ENCODE results near the gene ANO2.

The ANO2 gene

DNA sequence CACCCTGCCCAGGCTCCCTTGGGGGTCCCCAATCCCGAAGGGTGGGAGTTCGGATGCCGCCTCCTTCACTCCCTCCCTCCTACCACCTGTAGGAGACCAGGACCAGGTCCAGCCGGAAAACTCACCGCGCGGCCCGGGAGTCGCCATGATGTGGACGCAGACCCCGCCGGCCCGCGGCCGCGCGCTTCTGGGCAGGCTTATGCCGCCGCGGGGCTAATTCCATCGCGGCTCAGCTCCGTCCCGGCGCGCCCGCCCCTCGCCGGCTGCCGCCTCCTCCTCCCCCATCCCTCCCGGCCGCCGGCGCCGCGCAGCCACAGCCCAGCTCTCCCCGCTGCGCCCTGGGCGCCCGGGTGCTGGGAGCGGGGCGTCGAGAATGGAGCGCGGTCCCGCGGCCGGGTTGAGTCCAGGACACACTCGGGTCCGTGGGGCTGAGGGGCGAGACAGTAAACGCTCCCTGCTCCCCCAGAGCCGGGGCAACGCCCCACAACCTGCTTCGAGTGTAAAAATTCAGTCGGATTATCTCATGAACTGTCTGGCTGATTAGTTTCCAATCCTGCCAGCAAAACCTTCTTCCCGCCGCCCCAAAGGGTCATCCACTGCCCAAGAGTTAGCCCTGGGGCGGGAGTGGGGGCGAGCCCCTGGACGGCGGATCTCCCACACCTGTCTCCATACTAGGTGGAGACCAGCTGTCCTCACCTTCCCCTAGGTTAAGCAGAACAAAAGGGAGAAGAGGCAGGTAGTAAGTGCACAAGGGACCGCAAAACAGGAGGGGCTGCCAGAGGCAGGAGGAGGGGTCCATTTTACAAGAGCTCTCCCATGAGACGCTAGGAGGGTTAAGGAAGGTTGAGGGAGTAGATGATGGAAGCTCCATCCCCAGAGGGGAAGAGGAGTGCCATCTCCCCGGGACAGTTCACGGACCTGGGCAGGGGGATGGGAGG, at the start of gene ANO2:
ANO2 (minus strand) TSS at position 189 of the 938 bp plus-strand sequence; CDS start at position 147, 42 bp downstream.
- no peak for DNase-seq

DNA sequence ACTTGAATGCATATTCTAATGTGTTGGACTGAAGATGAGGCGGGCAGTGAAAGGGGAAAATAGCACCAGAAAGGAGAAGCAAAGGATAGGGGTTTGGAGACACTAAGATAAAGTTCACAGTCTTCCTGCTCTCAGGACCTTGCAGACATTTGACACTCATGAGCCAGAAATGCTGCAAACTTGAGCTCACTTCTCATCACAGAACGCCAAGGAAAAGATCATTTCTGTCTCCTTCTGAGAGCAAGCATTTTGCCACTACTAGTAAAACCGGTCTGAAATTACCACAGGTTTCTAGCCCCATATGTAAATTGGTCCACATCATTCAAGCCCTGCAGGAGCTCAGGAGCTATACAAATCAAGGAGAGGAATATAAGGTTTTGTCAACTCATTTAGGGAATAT, 44.6 kb upstream of the ANO2 start:
- DNase-seq: no peak

DNA sequence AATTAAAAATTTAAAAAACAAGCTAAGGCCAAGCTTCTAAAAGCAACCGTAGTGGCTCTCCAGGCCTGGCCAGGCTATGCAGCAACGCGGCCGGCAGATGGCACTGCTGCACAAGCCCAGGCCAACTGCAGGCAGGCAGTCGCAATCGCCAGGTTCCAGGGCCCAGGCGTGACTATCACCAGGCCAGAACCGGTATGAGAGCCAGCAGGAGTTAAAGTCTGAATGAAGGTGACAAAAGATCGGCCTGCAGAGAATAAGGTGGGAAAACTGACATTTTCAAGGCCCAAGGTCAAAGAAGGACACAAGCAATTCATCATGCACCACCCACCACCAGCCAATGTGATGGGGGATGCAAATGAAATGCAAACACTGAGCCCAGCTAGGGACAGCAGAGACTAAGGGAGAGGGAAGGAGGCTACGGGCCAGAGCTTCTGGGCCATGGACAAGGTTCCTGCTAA, 43.6 kb upstream of the ANO2 start:
- peak; percentile 76 for DNase-seq

- no peak for DNase-seq
Measured at GRCh38 chr12:5988088-5988487, 43.0 kb upstream of the ANO2 start.

DNA sequence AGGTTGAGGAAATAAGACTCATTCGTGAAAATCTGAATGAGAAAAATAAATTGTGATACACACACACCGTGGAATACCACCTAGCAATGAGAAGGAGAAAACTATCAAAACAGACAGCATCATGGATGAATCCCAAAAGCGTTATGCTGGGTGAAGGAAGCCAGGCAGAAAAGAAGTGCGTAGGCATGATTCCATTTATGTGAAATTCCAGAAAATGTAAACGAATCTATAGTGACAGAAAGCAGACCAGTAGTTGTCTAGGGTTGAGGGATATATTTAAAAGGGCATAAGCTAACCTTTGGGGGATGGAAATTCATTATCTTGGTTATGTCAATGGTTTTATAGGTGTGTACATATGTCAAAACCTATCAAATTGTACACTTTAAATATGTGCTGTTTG, 42.5 kb upstream of the ANO2 start:
- no peak for DNase-seq

- no peak for DNase-seq
Measured at GRCh38 chr12:5985471-5985870, 40.4 kb upstream of the ANO2 start.

DNA sequence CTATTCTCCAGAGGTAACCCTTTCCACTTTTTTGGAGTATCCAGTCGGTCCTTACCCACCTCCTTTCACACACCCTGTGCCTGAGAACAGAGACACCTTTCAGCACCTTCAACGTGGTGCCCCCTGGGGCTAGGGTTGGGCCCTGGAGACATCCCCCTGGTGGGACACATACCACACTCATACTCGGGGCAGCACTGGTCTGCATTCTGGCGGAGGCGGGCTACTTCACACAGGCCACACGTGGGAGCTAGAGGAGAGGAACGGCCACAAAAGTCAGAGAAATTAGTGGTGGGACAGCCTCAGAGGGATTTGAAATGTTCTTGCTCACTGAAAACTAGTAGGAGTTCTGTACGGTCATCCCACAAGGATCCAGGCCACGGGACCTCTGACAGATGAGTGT, 39.8 kb upstream of the ANO2 start:
- DNase-seq: no peak

- no peak for DNase-seq
Measured at GRCh38 chr12:5982106-5982505, 37.0 kb upstream of the ANO2 start.

DNA sequence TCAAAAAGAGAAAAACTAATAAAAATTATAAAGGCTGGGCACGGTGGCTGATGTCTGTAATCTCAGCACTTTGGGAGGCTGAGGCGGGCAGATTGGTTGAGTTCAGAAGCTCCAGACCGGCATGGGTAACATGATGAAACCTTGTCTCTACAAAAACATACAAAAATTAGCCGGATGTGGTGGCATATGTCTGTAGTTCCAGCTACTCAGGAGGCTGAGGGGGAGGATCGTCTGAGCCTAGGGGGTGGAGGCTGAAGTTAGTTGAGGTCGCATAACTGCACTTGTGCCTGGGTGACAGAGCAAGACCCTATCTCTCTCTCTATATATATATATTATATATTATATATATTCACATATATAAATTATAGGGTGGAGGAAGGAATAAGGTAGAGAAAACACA, 32.5 kb upstream of the ANO2 start:
- DNase-seq: no peak

GRCh38 chr12:5976711-5977110, 31.7 kb upstream of the ANO2 start:
- DNase-seq: no peak

- DNase-seq: no peak
Measured at GRCh38 chr12:5976196-5976595, 31.1 kb upstream of the ANO2 start.

- no peak for DNase-seq
Measured at GRCh38 chr12:5973461-5974115, 28.5 kb upstream of the ANO2 start.

- DNase-seq: no peak
Measured at GRCh38 chr12:5972387-5972786, 27.3 kb upstream of the ANO2 start.

DNA sequence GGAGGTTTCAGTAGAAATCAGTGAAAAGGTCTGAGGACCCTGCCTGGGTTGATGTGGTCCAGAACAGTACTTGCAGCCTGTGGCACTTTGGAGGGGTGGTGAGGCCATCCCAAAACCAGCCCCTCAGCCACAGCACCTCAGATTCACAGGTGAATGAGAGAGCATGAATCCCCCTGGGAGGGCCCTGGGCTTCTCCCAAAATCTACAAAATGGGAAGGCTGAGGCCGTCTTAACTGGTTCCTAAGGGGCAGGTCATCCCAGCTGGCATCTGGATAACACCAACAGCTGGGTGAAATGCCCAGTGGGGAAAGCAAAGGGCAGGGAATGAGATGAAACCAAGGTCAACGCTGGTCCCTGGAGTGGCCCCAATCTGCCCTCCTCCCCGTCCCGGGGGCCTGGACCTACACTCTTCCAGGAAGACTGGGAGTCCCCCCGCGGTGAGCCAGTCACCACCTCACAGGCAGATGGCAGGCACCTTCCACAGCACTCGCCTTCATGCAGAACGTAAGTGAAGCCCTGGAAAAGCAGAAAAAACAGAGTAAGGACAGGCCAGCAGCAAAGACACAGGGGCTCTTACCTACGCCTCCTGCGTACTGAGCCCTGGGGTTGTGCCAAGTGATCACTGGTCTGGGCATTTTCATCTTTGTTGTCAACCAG, 26.3 kb upstream of the ANO2 start:
- no peak for DNase-seq

GRCh38 chr12:5969974-5970690, 25.1 kb upstream of the ANO2 start:
- DNase-seq: no peak

- no peak for DNase-seq
Measured at GRCh38 chr12:5969156-5969973, 24.3 kb upstream of the ANO2 start.

DNA sequence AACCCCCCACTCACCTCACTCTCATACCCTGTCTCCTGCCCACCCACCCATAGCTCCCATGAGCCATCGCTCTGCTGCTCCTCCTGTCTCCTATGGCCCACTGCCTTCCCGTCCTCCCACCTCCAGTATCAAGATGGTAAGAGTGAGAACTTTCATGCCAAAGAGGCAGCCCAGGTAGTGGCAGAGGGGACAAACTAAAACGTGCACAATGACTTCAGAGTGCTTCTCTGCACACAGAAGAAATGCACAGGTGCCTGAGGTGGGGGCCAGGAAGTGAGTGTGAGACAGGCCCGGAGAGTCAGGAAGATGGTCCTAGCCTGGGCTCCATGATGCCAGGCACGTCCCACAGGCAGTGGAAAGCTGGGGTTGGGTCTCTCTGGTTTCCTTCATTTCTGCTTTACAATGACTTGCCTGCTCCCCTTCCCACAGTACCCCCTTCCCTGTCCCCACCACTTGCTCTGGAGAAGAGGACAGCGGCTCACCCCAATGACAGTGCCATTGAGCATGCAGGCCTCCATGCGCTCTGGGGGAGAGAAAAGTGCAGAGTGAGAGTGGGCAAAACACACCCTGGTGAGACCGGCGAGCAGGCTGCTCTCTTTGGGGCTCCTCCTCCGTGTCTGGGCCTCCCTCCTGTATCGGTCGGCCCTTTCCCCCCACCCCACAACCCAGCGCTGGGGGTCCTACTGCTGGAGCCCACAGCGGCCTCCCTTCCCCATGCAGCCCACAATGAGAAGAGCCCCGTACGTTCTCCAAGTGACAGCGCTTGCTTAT, 22.8 kb upstream of the ANO2 start:
- no peak for DNase-seq

- no peak for DNase-seq
Measured at GRCh38 chr12:5966486-5967095, 21.5 kb upstream of the ANO2 start.

- peak; percentile 47 for DNase-seq
Measured at GRCh38 chr12:5965950-5966383, 20.9 kb upstream of the ANO2 start.
